Stimulated activated CD8-positive, alpha-beta memory T cell treated with anti-CD3 and anti-CD28 coated beads, Interleukin-4, amount 100 ng/mL, for 1 hour (primary cell): ENCODE measurements around the gene VWA8.
"Not testable (repeated sequence)": the region's sequence is repeated elsewhere in the genome, so short reads cannot be mapped to it uniquely, and the experiment has no call there.

ENCODE experiments used
- DNase-seq, 2 donors: peaks; one replicate each; pipeline ENCODE4 v3.0.0-alpha.2; 2020; ENCODE audit warnings: low read depth in 2 of 2, low spot score in 1 of 2

The VWA8 gene

DNA sequence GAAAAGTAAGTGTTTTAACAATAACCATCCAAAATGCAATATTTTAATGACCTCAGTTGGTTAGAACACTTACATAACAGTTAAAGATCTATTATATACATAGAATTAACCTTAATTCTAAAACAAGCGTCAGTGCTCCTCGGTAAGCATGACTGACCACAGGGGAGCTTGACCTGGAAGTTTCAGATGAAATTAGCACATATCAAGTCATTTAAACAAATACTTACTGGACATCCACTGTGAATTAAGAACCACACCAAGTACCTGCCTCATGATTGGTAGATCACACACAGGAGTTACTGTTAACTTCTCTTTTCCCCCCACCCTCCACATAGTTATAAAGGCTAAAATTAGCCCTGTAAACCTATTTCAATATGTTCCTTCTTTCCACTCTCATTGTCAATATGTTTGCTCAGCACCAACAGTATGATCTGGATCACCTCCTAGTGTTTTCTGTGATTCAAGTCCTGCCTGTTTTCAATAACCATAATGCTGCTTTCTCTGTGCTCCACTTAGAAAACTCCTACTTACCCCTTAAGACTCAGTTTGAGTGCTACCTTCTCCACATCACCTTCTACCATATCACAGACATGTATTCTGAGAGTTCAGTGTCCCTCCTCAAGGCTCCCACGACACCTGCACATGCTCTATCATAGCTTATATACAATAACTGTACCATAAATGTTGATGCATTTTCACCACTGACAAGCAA is 209.0 kb downstream of the VWA8 start:
- no peak for DNase-seq

DNA sequence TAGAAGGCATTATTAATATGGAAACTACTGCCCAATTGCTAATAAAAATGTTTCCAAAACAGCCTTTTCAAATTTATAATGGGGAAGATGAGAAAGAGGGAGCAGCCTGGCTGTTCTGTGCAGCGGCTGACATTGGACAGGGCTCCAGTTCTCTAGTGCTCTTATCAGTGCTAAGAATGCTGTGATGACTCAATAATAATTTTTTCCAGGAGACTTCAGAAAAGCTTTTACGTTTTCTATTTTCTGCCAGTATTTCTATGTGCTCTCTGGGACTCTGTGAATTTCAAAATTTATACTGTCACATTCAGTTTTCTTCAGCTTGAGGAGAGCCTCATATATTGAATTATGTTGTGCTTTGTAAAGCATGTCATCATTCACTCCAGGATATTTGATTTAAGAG is 209.6 kb downstream of the VWA8 start:
- DNase-seq = no peak

DNA sequence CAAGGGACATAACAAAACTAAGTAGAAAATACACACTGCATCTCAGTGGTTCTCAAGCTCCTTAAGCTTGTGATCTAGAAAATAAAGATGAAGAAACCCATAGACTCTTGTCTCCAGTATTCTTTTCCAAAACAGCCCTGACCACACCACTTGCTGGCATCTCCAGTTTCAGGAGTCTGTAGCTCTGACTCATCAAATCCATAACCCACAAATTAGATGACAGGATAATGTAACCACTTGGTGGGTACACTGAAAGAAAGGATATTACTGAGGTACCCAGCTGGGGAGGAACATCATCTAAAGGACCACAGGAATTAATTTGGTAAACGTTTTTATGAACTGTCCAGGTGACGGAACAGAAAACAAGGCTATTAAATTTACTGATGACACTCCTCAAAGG is 214.7 kb downstream of the VWA8 start:
- no peak for DNase-seq

DNA sequence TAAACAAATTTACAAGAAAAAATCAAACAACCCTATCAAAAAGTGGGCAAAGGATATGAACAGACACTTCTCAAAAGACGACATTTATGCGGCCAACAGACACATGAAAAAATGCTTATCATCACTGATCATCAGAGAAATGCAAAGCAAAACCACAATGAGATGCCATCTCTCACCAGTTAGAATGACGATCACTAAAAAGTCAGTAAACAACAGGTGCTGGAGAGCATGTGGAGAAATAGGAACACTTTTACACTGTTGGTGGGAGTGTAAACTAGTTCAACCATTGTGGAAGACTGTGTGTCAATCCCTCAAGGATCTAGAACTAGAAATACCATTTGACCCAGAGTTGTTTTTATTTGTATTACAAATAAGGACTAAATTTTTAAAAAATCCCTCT is 215.4 kb downstream of the VWA8 start:
- DNase-seq = not testable (repeated sequence)

DNA sequence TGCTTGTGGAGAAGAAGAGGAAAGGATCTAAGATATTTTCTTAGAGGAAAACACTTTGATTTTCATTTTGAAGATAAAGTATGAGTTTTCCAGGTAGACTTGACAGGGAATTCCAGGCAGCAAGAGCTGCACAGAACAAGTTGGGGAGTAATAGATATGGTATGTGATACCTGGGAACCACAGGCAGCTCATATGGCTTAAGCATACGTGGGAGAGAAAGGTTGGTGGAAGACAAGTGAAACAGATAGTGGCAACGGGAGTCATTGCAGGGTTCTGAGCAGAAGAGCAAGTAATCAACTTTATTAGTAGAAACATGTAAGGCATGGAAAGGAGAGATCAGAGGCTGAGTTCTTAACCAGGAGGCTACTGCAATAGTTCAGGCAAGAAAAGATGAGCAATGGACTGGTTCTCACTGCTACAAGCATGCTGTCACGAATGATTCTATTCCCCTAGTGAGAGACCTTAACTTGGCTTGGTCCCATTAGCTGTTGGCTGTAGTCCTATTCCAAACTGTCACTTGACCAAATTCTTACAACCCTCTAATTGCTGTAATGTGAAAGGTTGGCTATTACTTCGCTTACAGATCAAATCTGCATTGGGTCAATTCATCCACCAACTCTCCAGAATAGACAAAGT is 217.9 kb downstream of the VWA8 start:
- DNase-seq = no peak

DNA sequence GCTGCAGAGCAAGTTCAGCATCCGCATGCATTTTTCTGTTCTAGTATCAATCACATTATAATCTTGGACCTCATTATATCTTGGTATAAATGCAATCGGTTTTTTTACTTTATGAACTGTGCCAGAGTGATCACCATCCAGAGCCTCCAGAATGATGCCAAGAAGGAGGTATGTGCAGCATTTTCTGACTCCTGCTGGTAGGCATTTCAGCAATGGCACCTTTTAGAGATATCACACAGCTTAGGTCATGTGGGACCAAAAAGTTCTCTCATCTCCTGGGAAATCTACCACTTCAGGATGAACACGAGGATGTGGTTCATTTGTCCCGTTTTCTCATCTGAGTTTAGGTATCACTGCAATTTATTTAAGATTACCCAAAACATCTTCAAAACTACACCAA is 220.4 kb downstream of the VWA8 start:
- no peak for DNase-seq

DNA sequence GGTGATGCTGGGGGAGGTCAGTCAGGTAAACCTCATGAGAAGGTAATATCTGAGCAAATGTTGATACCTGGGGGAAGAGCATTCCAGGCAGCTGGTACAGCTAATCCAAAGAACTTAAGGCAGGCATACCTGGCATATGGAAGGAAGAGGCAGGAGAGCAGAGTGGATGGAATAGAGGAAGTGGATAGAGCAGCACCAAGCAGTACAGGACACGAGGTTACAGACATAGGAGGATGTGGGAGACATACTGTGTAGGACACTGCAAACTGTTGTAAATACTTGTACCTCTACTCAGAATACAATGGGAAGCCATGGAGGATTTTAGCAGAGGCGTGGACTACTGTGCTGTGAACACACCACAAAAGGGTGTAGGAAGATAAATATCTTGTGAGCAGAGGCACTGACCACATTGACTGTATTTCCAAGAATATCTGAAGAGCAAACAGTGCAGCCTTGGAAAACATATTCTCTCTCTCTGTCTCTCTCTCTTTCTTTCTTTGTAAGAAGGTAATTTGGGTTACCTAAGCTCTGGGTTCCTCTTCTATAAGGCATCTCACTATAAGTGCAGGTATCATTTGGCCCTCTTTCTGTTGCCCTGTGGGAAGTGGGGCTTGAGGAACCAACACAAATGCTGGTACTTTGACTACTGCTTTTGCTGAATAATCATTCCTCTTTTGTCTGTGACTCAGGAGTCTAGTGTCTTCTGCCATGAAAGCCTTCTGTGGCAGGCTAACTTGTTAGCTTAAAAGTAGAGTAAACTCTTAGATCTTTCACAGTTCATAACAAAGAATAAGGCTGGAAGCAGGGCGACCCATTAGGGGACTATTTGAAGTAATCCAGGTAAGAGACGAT is 238.0 kb downstream of the VWA8 start:
- no peak for DNase-seq

DNA sequence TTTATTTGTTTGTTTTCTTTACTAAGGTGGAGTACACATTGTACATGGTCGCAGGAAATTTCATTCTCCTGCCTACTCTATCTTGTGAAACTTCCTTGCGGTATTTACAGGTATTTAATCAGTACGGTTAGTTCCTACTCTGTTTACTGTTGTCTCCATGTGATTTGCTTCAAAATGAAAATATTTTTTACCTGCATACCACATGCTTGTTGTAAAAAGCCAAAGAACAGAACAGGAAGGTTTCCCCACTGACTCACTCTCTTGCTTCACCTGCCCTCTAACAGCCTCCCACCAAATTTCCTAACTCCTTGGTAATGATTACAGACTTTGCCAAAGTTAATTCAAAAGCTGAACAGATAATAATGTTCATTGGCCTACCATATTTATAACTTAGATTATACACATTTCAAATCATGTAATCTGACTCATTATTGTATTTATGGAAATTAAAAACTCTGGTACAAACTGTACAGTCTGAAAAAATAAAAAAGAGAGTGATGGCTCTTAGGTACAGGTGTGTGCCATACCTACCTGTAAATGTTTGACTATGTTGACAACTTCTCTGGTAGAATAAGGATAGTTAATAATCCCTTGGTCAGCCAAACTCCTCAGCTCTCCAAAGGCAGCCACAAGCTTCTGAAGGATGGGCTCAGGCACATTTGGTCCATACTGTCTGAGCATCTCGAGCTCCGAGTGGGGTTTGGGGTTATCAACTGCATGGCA is 239.9 kb downstream of the VWA8 start:
- no peak for DNase-seq

DNA sequence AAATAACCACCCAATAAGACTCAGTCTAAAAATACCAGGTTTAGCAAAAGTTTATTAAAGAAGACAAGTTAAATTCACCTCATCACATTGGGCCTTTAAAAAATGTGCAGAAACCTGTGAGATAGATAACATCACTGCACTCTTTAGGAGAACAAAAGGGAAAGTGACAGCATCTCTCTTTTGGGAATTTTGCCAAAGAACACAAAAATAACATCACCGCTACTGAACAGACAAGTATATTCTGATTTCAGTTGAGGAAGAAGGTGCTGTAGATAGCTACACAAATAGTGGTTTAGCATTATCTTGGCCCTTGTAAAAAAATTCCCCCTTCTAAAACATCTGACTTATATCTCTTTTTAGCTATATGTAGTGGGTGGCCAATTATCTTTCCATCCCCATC is 244.7 kb downstream of the VWA8 start:
- no peak for DNase-seq

DNA sequence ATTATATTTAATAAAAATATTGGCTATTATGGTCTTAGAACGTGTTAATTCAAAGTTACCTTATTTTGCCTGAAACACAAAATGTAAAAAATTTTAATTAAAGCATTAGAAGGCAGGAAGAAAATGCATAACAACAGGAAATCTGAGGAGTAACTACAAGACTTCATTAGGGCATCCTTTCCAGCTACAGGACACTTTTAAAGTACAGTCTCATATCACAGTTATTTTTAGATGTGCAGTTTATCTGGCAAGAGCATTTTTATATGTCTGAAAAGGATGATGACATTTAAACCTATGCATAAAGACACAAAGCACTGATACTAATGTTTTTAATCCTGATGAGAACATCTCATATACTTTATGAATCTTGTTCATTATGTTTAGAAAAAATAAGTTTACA is 247.5 kb downstream of the VWA8 start:
- no peak for DNase-seq

DNA sequence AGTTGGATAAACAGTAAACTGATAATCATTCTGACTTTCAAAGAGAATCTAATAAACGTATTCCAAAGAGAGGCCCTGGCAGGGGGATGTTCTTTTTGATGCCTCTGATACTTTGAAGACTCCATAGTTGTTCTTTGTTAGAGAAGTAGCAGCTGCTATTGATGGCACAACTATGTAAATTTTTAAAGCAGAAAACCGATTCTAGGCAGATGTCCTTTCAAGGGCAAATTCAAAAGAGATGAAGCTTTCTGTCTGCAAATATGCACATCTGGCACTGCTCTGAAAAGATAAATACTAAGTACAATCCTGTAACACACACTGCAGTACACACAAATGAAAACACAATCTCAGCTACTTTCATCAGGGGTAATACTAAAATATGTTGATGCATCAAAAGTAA is 250.1 kb downstream of the VWA8 start:
- no peak for DNase-seq

DNA sequence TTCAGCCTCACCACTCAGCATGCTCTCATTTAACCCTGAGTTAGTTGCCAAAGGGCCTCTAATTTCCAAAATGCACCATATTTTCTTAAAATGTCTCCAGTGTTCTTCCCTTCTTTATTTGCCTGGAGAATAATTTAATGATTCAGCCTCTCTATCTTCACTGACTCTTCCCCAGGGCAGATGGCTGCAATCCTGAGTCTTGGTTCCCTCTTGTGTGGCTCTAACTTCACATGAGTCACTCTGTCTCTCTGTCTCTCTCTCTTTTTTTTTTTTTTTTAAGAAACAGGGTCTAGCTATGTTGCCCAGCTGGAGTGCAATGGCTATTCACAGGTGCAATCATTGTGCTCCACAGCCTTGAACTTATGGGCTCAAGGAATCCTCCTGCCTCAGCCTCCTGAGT is 251.4 kb downstream of the VWA8 start:
- DNase-seq = no peak

DNA sequence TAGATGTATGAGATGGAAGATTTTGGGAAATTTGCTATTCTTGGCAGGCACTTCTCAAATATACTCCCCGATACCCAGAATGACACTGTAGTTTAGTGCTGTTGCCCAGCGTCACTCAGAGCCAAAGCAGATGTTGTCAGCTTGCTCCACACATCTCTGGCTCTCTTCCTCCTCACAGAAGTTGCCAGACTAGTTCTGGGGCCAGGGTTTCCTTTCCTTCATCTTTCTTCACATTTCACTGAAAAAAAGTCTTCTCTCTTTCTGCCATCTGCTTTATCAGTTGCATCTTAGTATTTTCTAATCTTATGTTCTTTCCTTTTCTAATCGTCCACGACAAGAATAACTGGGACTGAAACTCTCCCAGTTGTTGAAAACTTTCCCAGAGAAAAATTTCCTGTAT is 252.2 kb downstream of the VWA8 start:
- no peak for DNase-seq

DNA sequence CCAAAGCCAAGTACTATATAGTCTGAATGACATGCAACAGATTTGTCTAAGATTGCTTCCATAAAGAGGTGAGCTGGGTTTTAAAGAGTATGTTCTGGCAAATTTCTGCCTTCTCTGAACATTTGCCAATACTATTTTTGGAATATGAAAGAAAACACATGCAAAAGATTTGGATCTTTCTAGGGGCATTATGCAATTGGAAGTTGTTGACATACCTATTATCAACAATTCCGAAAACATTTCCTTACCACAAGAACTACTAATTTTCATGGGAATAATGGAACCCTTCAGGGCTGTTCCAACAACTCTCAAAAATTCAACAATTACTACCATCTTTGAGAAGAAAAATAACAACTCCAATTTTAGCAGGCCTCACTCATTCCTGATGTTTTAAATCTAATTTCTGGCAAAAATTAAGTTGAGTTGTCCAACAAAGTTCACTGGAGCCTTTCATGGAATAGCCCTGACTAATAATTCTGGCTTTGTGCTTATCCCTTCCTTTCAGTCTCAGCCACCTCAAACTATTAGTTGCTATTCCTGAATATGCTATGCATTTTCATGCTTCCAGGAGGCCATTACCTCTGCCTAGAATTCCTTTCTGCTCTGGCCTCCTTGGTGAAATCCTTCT is 253.6 kb downstream of the VWA8 start:
- DNase-seq = no peak

DNA sequence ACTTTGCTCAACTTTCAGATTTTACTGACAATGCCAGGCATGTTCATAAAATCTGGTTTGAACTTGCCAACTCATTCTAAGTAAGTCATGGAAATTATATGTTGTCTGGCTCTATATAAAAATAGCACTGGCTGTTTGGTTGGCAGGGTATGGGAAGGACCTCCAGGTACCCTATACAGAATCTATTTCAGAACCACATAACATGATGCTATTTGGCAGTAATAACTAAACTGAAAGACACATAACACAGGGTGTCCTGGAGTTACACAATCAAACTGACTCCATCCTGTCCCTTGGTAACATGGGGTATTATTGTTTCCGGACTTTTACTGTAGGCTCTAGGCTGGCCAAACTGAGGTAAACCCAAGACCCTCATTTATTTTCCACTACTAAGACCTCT is 254.8 kb downstream of the VWA8 start:
- DNase-seq = no peak

DNA sequence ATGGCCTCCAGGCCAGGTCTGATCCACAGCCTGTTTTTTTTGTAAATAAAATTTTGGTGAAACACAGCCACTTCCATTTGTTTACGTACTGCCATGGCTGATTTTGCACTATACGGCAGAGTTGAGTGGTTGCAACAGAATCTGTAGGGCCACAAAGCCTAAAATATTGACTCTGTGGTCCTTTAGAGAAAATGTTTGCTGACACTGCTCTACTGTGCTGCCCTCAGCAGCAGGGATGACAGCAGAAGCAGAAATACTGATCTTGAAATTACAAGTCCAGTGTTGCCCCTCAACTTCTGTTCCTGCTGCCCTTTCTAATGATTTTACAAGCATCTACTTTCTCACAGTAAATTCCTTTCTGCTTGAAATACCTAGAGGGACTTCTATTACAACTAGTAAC is 258.4 kb downstream of the VWA8 start:
- no peak for DNase-seq

DNA sequence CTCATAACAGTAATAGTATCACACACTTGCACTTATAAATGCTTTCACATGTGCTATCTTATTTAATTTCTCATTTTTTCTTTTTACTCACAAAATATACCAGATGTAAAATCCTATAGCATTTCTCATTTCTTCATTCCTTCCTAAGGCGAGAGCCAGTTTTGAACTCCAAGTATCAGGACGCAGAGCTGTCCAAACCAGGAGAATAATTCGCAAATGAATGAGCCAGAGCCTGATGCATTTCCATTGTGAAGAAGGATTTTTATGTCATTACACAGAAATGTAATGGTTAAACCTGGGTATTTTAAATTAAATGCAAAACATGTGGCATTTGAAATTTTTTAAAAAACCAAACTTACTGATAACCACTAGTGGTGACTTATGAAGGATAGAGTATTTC is 259.2 kb downstream of the VWA8 start:
- no peak for DNase-seq

DNA sequence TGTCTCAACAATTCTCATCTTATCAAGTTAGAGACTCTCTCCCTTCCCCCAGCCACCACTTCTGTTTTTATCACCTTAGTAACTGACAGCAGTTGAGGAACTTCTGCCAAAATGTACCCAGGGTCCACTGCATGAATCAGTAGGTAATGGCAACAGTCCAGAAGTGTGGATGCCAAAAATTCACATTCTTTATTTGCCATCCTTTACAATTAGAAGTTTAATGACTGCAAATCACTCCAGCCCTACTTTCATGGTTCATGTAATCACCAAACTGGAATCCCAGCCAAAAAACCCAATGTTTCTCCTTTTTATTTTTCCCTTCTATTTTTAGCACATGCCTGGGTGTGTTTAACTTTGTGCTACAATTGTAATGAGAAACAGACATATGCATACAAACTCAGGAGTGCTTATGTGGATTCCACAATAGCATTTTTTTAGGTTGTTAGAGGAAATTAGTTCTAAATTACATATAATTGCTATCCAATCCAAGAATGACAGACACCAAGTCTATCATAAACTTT is 260.1 kb downstream of the VWA8 start:
- no peak for DNase-seq

DNA sequence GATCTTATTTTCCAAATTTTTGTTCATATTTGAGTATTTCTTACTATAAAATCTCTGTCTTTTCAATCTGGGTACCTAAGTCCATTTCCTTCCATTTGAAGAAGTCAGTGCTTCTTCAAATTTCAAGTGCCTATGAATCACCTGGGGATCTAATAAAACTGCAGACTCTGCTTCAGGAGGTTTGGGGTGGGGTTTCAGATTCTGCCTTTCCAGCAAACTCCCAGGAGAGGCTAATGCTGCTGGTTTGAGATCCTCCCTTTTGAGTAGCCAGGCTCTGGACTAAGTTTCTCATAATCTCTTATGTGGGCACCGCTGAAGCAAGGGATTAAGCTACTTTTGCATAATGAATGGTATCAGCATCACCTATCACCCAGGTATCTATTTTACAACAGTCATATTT is 261.1 kb downstream of the VWA8 start:
- DNase-seq = no peak

DNA sequence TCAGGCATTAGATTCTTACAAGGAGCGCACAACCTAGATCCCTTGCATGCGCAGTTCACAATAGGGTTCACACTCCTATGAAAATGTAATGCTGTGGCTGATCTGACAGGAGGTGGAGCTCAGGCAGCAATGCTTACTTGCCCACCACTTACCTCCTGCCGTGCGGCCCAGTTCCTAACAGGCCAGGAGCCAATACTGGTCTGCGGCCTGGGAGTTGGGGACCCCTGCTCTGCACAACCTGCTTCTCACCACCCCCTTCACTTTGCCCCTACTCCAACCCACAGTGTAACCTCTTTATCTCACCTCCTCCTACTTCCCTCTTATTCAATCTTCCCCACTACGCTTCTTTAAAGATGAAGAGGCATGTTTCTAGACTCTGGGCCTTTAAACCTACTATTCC is 263.3 kb downstream of the VWA8 start:
- DNase-seq = no peak
